ENCODE results near the gene HUS1B. TPM values are rescaled to one million over a fixed set of nuclear protein-coding genes. Genes with fewer than 3 reads are reported as not detected.
A peak's percentile ranks its signal among the peaks of the same experiment; 100 is the strongest.

Gene HUS1B
- total and polyA plus RNA-seq, 3 experiments from 2014 or later = 0.94 to 1.2 (median 1.1) TPM

GRCh38 chr6:633611-634010 lies 23.3 kb downstream of the HUS1B start:
- Mint-ChIP-seq H3K4me3 (no peak overlapping the region), H3K4me1 (peaks cover 14 to 33% (median 16%) of the 10 kb centered on the region in 3 donors), H3K27ac (no peak overlapping the region), H3K9me3 (no peaks in the 10 kb centered on the region), H3K27me3 (no peaks in the 10 kb centered on the region), H3K36me3 (peaks cover 9 to 74% (median 15%) of the 10 kb centered on the region in 3 donors)
- CTCF ChIA-PET = no interaction called here
- H3K27me3 ChIP-seq (ENCODE audit: insufficient read depth, low read length, poor library complexity, severe bottlenecking) = no peaks in the 10 kb centered on the region
- no peak overlapping the region for H3K27ac ChIP-seq (ENCODE audit: low read depth, low read length)
- DNase-seq = no peak
- H3K4me3 ChIP-seq (ENCODE audit: low read length) = no peak overlapping the region
- peaks cover 10% of the 10 kb centered on the region for H3K36me3 ChIP-seq (ENCODE audit: insufficient read depth, low read length)
- POLR2A ChIA-PET = no interaction called here
- no peaks in the 10 kb centered on the region for H3K9me3 ChIP-seq (ENCODE audit: low read length)
- H3K4me1 ChIP-seq (ENCODE audit: insufficient read depth, low read length) = peaks cover 10% of the 10 kb centered on the region

GRCh38 chr6:628766-629165 lies 28.1 kb downstream of the HUS1B start:
- Histone ChIP-seq H3K9me3 (ENCODE audit: low read length) (no peaks in the 10 kb centered on the region), H3K36me3 (ENCODE audit: insufficient read depth, low read length) (peaks cover 4% of the 10 kb centered on the region), H3K4me1 (ENCODE audit: insufficient read depth, low read length) (peaks cover 10% of the 10 kb centered on the region), H3K27me3 (ENCODE audit: insufficient read depth, low read length, poor library complexity, severe bottlenecking) (no peaks in the 10 kb centered on the region), H3K4me3 (ENCODE audit: low read length) (no peak overlapping the region), H3K27ac (ENCODE audit: low read depth, low read length) (no peak overlapping the region)
- no peaks in the 10 kb centered on the region for H3K27me3 Mint-ChIP-seq
- peaks cover 3 to 74% (median 17%) of the 10 kb centered on the region in 3 donors for H3K36me3 Mint-ChIP-seq
- H3K4me1 Mint-ChIP-seq = peaks cover 14 to 35% (median 30%) of the 10 kb centered on the region in 3 donors
- peak overlapping the region in 2 of 7 donors; percentile 7 to 35 for H3K4me3 Mint-ChIP-seq
- no peak for DNase-seq
- peak overlapping the region; percentile 8 to 65 (median 52) for H3K27ac Mint-ChIP-seq
- H3K9me3 Mint-ChIP-seq = no peaks in the 10 kb centered on the region
- ChIA-PET CTCF (interaction anchor here (1.4 kb wide), 1 partner anchor 51 kb away, joined by 3 read pairs; no protein-coding TSS in a partner anchor), POLR2A (interaction anchor here (0.5 kb wide), 1 partner anchor 74 kb away, joined by 3 read pairs; no protein-coding TSS in a partner anchor)

DNA sequence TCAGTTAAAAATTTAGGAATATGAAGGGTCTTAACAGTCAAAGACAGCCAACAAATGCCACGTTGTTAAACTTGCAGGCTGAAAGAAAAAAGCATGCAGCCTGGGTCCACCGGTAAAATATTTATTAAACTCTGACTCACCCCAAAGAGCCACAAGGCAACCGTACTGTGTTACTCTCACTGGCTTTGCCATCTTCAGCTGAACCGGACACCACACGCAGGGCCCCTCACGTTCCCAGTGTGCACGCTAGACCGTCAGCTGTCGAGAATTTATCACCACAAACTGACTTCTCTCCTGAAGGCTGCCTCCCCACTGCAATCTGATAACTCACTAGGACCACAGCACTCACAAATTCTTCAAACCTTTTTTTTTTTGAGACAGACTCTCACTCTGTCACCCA lies 30.7 kb downstream of the HUS1B start:
- no peaks in the 10 kb centered on the region for H3K9me3 ChIP-seq (ENCODE audit: low read length)
- H3K4me1 ChIP-seq (ENCODE audit: insufficient read depth, low read length) = peaks cover 10% of the 10 kb centered on the region
- Mint-ChIP-seq H3K4me3 (no peak overlapping the region), H3K4me1 (peaks cover 19 to 30% (median 24%) of the 10 kb centered on the region in 3 donors), H3K27me3 (no peaks in the 10 kb centered on the region), H3K9me3 (no peaks in the 10 kb centered on the region), H3K36me3 (peaks cover 0 to 80% (median 19%) of the 10 kb centered on the region in 3 donors), H3K27ac (peak overlapping the region in 2 of 8 donors; percentile 43 to 65)
- no peak overlapping the region for H3K4me3 ChIP-seq (ENCODE audit: low read length)
- peaks cover 10% of the 10 kb centered on the region for H3K36me3 ChIP-seq (ENCODE audit: insufficient read depth, low read length)
- ChIA-PET CTCF (no interaction called here), POLR2A (no interaction called here)
- no peak overlapping the region for H3K27ac ChIP-seq (ENCODE audit: low read depth, low read length)
- H3K27me3 ChIP-seq (ENCODE audit: insufficient read depth, low read length, poor library complexity, severe bottlenecking) = no peaks in the 10 kb centered on the region
- DNase-seq = no peak

DNA sequence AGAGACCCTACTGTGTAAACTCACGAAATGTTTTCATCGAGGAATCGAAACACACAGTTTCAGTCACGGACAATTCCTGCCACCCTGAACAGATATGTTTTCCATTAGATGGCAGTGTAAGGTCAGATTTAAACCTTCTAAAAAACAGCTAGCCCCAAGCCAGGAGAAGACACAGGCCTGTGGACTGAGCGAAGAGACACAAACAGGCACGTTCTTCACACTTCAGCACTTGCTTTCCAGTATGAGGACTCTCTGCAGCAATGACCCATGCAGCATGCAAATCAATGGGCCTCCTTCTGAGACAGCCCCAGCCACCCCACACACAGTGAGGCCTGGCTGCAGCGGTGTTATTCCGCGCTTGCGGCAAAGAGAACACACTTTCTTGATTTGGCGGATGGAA lies 31.9 kb downstream of the HUS1B start:
- DNase-seq = no peak
- H3K27me3 Mint-ChIP-seq = no peaks in the 10 kb centered on the region
- Histone ChIP-seq H3K4me3 (ENCODE audit: low read length) (no peak overlapping the region), H3K27me3 (ENCODE audit: insufficient read depth, low read length, poor library complexity, severe bottlenecking) (no peaks in the 10 kb centered on the region), H3K9me3 (ENCODE audit: low read length) (no peaks in the 10 kb centered on the region), H3K27ac (ENCODE audit: low read depth, low read length) (no peak overlapping the region), H3K4me1 (ENCODE audit: insufficient read depth, low read length) (peaks cover 10% of the 10 kb centered on the region), H3K36me3 (ENCODE audit: insufficient read depth, low read length) (peaks cover 10% of the 10 kb centered on the region)
- CTCF ChIA-PET = interaction anchor here (1.2 kb wide), 1 partner anchor 97 kb away, joined by 3 read pairs; no protein-coding TSS in a partner anchor
- peaks cover 19 to 35% (median 23%) of the 10 kb centered on the region in 3 donors for H3K4me1 Mint-ChIP-seq
- H3K36me3 Mint-ChIP-seq = peaks cover 0 to 84% (median 24%) of the 10 kb centered on the region in 3 donors
- POLR2A ChIA-PET = no interaction called here
- H3K4me3 Mint-ChIP-seq = no peak overlapping the region
- no peaks in the 10 kb centered on the region for H3K9me3 Mint-ChIP-seq
- H3K27ac Mint-ChIP-seq = peak overlapping the region in 1 of 8 donors; percentile 66

- CTCF ChIA-PET = interaction anchor here (1.4 kb wide), 1 partner anchor 99 kb away, joined by 3 read pairs; no protein-coding TSS in a partner anchor
- H3K27me3 Mint-ChIP-seq = no peaks in the 10 kb centered on the region
- H3K9me3 ChIP-seq (ENCODE audit: low read length) = no peaks in the 10 kb centered on the region
- H3K4me3 Mint-ChIP-seq = no peak overlapping the region
- peaks cover 10% of the 10 kb centered on the region for H3K36me3 ChIP-seq (ENCODE audit: insufficient read depth, low read length)
- H3K9me3 Mint-ChIP-seq = no peaks in the 10 kb centered on the region
- POLR2A ChIA-PET = no interaction called here
- no peak overlapping the region for H3K4me3 ChIP-seq (ENCODE audit: low read length)
- H3K27ac ChIP-seq (ENCODE audit: low read depth, low read length) = no peak overlapping the region
- H3K4me1 Mint-ChIP-seq = peaks cover 4 to 25% (median 7%) of the 10 kb centered on the region in 3 donors
- H3K27me3 ChIP-seq (ENCODE audit: insufficient read depth, low read length, poor library complexity, severe bottlenecking) = no peaks in the 10 kb centered on the region
- no peak for DNase-seq
- H3K4me1 ChIP-seq (ENCODE audit: insufficient read depth, low read length) = no peaks in the 10 kb centered on the region
- H3K27ac Mint-ChIP-seq = peak overlapping the region in 2 of 8 donors; percentile 21 to 42
- peaks cover 0 to 81% (median 28%) of the 10 kb centered on the region in 3 donors for H3K36me3 Mint-ChIP-seq
Measured at GRCh38 chr6:622462-622861, 34.4 kb downstream of the HUS1B start.

DNA sequence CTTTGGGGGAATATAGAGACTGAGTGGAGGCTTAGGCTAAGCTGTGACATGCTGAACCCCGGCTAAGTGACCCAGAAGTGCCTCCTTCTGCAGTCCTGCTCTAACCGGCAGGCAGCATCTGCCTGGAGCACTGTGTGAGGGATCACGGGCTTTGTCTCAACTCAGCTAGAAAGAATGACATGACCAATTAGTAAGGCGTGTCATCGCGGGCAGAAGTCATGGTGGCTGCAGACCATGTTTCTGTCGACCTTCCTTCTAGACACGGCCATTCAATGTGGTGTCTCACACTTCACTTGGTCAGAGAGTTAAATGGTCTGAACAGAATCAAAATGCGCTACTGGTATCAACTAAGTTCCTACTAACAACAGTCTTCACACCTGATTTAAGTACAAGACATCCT lies 35.0 kb downstream of the HUS1B start:
- Histone ChIP-seq H3K4me1 (ENCODE audit: insufficient read depth, low read length) (no peaks in the 10 kb centered on the region), H3K27me3 (ENCODE audit: insufficient read depth, low read length, poor library complexity, severe bottlenecking) (no peaks in the 10 kb centered on the region), H3K36me3 (ENCODE audit: insufficient read depth, low read length) (peaks cover 5% of the 10 kb centered on the region), H3K27ac (ENCODE audit: low read depth, low read length) (no peak overlapping the region), H3K4me3 (ENCODE audit: low read length) (no peak overlapping the region), H3K9me3 (ENCODE audit: low read length) (no peaks in the 10 kb centered on the region)
- peaks cover 0 to 83% (median 32%) of the 10 kb centered on the region in 3 donors for H3K36me3 Mint-ChIP-seq
- no peaks in the 10 kb centered on the region for H3K27me3 Mint-ChIP-seq
- DNase-seq = no peak
- ChIA-PET POLR2A (no interaction called here), CTCF (interaction anchor here (1.4 kb wide), 1 partner anchor 100 kb away, joined by 3 read pairs; no protein-coding TSS in a partner anchor)
- H3K4me3 Mint-ChIP-seq = no peak overlapping the region
- H3K9me3 Mint-ChIP-seq = no peaks in the 10 kb centered on the region
- H3K4me1 Mint-ChIP-seq = peaks cover 4 to 25% (median 7%) of the 10 kb centered on the region in 3 donors
- no peak overlapping the region for H3K27ac Mint-ChIP-seq

GRCh38 chr6:620950-621349 lies 36.0 kb downstream of the HUS1B start:
- ChIA-PET CTCF (no interaction called here), POLR2A (no interaction called here)
- Histone ChIP-seq H3K4me3 (ENCODE audit: low read length) (no peak overlapping the region), H3K36me3 (ENCODE audit: insufficient read depth, low read length) (peaks cover 5% of the 10 kb centered on the region), H3K27me3 (ENCODE audit: insufficient read depth, low read length, poor library complexity, severe bottlenecking) (no peaks in the 10 kb centered on the region), H3K4me1 (ENCODE audit: insufficient read depth, low read length) (no peaks in the 10 kb centered on the region), H3K27ac (ENCODE audit: low read depth, low read length) (no peak overlapping the region), H3K9me3 (ENCODE audit: low read length) (no peaks in the 10 kb centered on the region)
- Mint-ChIP-seq H3K27ac (peak overlapping the region in 2 of 8 donors; percentile 1 to 71), H3K4me3 (peak overlapping the region in 1 of 7 donors; percentile 48), H3K9me3 (no peaks in the 10 kb centered on the region), H3K36me3 (peaks cover 0 to 78% (median 31%) of the 10 kb centered on the region in 3 donors), H3K4me1 (peaks cover 4 to 25% (median 7%) of the 10 kb centered on the region in 3 donors), H3K27me3 (no peaks in the 10 kb centered on the region)
- DNase-seq = no peak

- H3K27ac Mint-ChIP-seq = peak overlapping the region in 1 of 8 donors; percentile 7
- Histone ChIP-seq H3K36me3 (ENCODE audit: insufficient read depth, low read length) (peaks cover 5% of the 10 kb centered on the region), H3K4me1 (ENCODE audit: insufficient read depth, low read length) (no peaks in the 10 kb centered on the region), H3K4me3 (ENCODE audit: low read length) (no peak overlapping the region), H3K27me3 (ENCODE audit: insufficient read depth, low read length, poor library complexity, severe bottlenecking) (no peaks in the 10 kb centered on the region), H3K9me3 (ENCODE audit: low read length) (no peaks in the 10 kb centered on the region), H3K27ac (ENCODE audit: low read depth, low read length) (no peak overlapping the region)
- ChIA-PET CTCF (no interaction called here), POLR2A (no interaction called here)
- H3K27me3 Mint-ChIP-seq = no peaks in the 10 kb centered on the region
- peaks cover 0 to 78% (median 27%) of the 10 kb centered on the region in 3 donors for H3K36me3 Mint-ChIP-seq
- no peak for DNase-seq
- H3K4me3 Mint-ChIP-seq = no peak overlapping the region
- peaks cover 4 to 17% (median 5%) of the 10 kb centered on the region in 3 donors for H3K4me1 Mint-ChIP-seq
- H3K9me3 Mint-ChIP-seq = no peaks in the 10 kb centered on the region
Measured at GRCh38 chr6:620166-620565, 36.7 kb downstream of the HUS1B start.

Data from CD8-positive, alpha-beta memory T cell (primary cell).